ENCODE data around the gene MEG3.

The MEG3 gene

GRCh38 chr14:100874051-100874410 is 48.1 kb downstream of the MEG3 start:
- no peaks in the 10 kb centered on the region for H3K36me3 Mint-ChIP-seq
- H3K9me3 Mint-ChIP-seq = peaks cover 6% of the 10 kb centered on the region
- DNase-seq = no peak
- no peak overlapping the region for H3K27ac Mint-ChIP-seq
- CTCF ChIA-PET = no interaction called here
- H3K4me1 Mint-ChIP-seq = no peaks in the 10 kb centered on the region
- peaks cover 3% of the 10 kb centered on the region for H3K27me3 Mint-ChIP-seq
- H3K4me3 Mint-ChIP-seq = no peak overlapping the region

- H3K27ac Mint-ChIP-seq = no peak overlapping the region
- peaks cover 6% of the 10 kb centered on the region for H3K9me3 Mint-ChIP-seq
- no peaks in the 10 kb centered on the region for H3K4me1 Mint-ChIP-seq
- CTCF ChIA-PET = no interaction called here
- DNase-seq = no peak
- H3K4me3 Mint-ChIP-seq = no peak overlapping the region
- H3K27me3 Mint-ChIP-seq = peaks cover 3% of the 10 kb centered on the region
- H3K36me3 Mint-ChIP-seq = no peaks in the 10 kb centered on the region
These were observed 48.6 kb downstream of the MEG3 start for GRCh38 chr14:100874411-100875091.

GRCh38 chr14:100875126-100875525 is 49.2 kb downstream of the MEG3 start:
- Mint-ChIP-seq H3K36me3 (no peaks in the 10 kb centered on the region), H3K4me3 (no peak overlapping the region), H3K9me3 (peaks cover 6% of the 10 kb centered on the region), H3K4me1 (no peaks in the 10 kb centered on the region), H3K27ac (no peak overlapping the region), H3K27me3 (peaks cover 3% of the 10 kb centered on the region)
- CTCF ChIA-PET = no interaction called here
- no peak for DNase-seq

- H3K4me3 Mint-ChIP-seq = no peak overlapping the region
- H3K27me3 Mint-ChIP-seq = peaks cover 3% of the 10 kb centered on the region
- CTCF ChIA-PET = no interaction called here
- peaks cover 8% of the 10 kb centered on the region for H3K9me3 Mint-ChIP-seq
- H3K4me1 Mint-ChIP-seq = no peaks in the 10 kb centered on the region
- no peak overlapping the region for H3K27ac Mint-ChIP-seq
- no peak for DNase-seq
- H3K36me3 Mint-ChIP-seq = no peaks in the 10 kb centered on the region
These were observed 50.1 kb downstream of the MEG3 start for GRCh38 chr14:100875861-100876590.

- CTCF ChIA-PET = no interaction called here
- H3K27ac Mint-ChIP-seq = no peak overlapping the region
These were observed 52.6 kb downstream of the MEG3 start for GRCh38 chr14:100878271-100879146.

GRCh38 chr14:100879194-100879593 is 53.3 kb downstream of the MEG3 start:
- no peak for DNase-seq
- Mint-ChIP-seq H3K27ac (no peak overlapping the region), H3K27me3 (peaks cover 3% of the 10 kb centered on the region), H3K4me1 (no peaks in the 10 kb centered on the region), H3K9me3 (peaks cover 6% of the 10 kb centered on the region), H3K4me3 (no peak overlapping the region), H3K36me3 (no peaks in the 10 kb centered on the region)
- CTCF ChIA-PET = no interaction called here

More at GRCh38 chr14:100878271-100879146, 52.6 kb downstream of the MEG3 start:
- DNase-seq = no peak
- no peaks in the 10 kb centered on the region for H3K4me1 Mint-ChIP-seq
- no peaks in the 10 kb centered on the region for H3K36me3 Mint-ChIP-seq
- peaks cover 3% of the 10 kb centered on the region for H3K27me3 Mint-ChIP-seq
- peaks cover 7% of the 10 kb centered on the region for H3K9me3 Mint-ChIP-seq
- H3K4me3 Mint-ChIP-seq = no peak overlapping the region

GRCh38 chr14:100879782-100880181 is 53.9 kb downstream of the MEG3 start:
- CTCF ChIA-PET = no interaction called here
- no peak for DNase-seq

GRCh38 chr14:100880271-100881101 is 54.6 kb downstream of the MEG3 start:
- CTCF ChIA-PET = no interaction called here
- Mint-ChIP-seq H3K9me3 (peaks cover 6% of the 10 kb centered on the region), H3K4me1 (no peaks in the 10 kb centered on the region), H3K36me3 (no peaks in the 10 kb centered on the region), H3K27me3 (peaks cover 3% of the 10 kb centered on the region), H3K27ac (no peak overlapping the region), H3K4me3 (no peak overlapping the region)
- DNase-seq = no peak

More at GRCh38 chr14:100879782-100880181, 53.9 kb downstream of the MEG3 start:
- Mint-ChIP-seq H3K27ac (no peak overlapping the region), H3K4me3 (no peak overlapping the region), H3K9me3 (peaks cover 6% of the 10 kb centered on the region), H3K27me3 (peaks cover 3% of the 10 kb centered on the region), H3K36me3 (no peaks in the 10 kb centered on the region), H3K4me1 (no peaks in the 10 kb centered on the region)

GRCh38 chr14:100881211-100882025 is 55.5 kb downstream of the MEG3 start:
- Mint-ChIP-seq H3K27me3 (peaks cover 6% of the 10 kb centered on the region), H3K9me3 (peaks cover 6% of the 10 kb centered on the region), H3K36me3 (no peaks in the 10 kb centered on the region), H3K4me1 (no peaks in the 10 kb centered on the region), H3K27ac (no peak overlapping the region), H3K4me3 (no peak overlapping the region)
- no peak for DNase-seq
- CTCF ChIA-PET = no interaction called here

GRCh38 chr14:100882026-100882967 is 56.4 kb downstream of the MEG3 start:
- CTCF ChIA-PET = no interaction called here
- Mint-ChIP-seq H3K27me3 (peaks cover 6% of the 10 kb centered on the region), H3K27ac (no peak overlapping the region), H3K4me3 (no peak overlapping the region), H3K9me3 (peaks cover 6% of the 10 kb centered on the region), H3K36me3 (no peaks in the 10 kb centered on the region), H3K4me1 (no peaks in the 10 kb centered on the region)
- no peak for DNase-seq

- Mint-ChIP-seq H3K27ac (no peak overlapping the region), H3K36me3 (no peaks in the 10 kb centered on the region), H3K4me3 (no peak overlapping the region), H3K27me3 (peaks cover 4% of the 10 kb centered on the region), H3K9me3 (peaks cover 6% of the 10 kb centered on the region), H3K4me1 (no peaks in the 10 kb centered on the region)
- no peak for DNase-seq
- CTCF ChIA-PET = no interaction called here
These were observed 57.3 kb downstream of the MEG3 start for GRCh38 chr14:100882991-100883788.

- no peak overlapping the region for H3K4me3 Mint-ChIP-seq
- no peak for DNase-seq
- no peaks in the 10 kb centered on the region for H3K4me1 Mint-ChIP-seq
- CTCF ChIA-PET = no interaction called here
- H3K27ac Mint-ChIP-seq = no peak overlapping the region
- peaks cover 4% of the 10 kb centered on the region for H3K27me3 Mint-ChIP-seq
- no peaks in the 10 kb centered on the region for H3K36me3 Mint-ChIP-seq
- peaks cover 6% of the 10 kb centered on the region for H3K9me3 Mint-ChIP-seq
These were observed 57.8 kb downstream of the MEG3 start for GRCh38 chr14:100883789-100884101.

Measured in activated naive CD4-positive, alpha-beta T cell treated with anti-CD3 and anti-CD28 coated beads, Interleukin-2, amount 10 ng/mL, durations not matched to agents 7 days and 5 days (primary cell).